C4-2B (cell line): ENCODE data around the gene FYCO1.

Experiments used
- H3K27ac ChIP-seq: fragments of 450-650 bp; 2 replicates; pipeline ENCODE4 v1.5.1; 2017
- CTCF ChIP-seq: fragments of 450-650 bp; conservative IDR thresholded peaks from 2 replicates; pipeline ENCODE4 v1.5.1; 2017; ENCODE audit warnings: mild to moderate bottlenecking
- ZFX ChIP-seq: fragments of 450-650 bp; IDR thresholded peaks from 2 replicates; pipeline ENCODE4 v1.6.1; 2017

The FYCO1 gene

GRCh38 chr3:45958321-45958791 is 37.3 kb downstream of the FYCO1 start:
- H3K27ac ChIP-seq: no peak overlapping the region
- no peak for TF ChIP-seq ZFX
- no peak for TF ChIP-seq CTCF

DNA sequence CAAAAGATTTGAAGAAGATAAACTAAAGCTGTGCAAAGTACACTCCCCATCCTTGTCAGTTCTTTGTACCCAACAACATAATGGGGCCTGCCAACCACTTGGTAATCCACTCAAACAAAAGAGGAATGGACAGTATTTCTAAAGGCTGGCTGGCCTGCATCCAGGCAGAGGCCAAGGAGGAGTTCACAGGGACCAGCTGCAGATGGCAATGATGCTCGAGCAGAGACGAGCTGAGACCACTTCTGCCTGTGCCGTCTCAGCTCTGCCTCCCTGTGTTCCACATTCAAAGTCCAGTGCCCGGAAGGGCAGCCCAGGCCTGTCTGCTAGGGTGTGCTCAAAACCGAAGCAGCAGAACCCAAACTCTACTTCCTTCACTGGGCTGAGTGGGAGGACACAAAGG is 38.0 kb downstream of the FYCO1 start:
- TF ChIP-seq ZFX (no peak), CTCF (no peak)
- H3K27ac ChIP-seq: no peak overlapping the region

DNA sequence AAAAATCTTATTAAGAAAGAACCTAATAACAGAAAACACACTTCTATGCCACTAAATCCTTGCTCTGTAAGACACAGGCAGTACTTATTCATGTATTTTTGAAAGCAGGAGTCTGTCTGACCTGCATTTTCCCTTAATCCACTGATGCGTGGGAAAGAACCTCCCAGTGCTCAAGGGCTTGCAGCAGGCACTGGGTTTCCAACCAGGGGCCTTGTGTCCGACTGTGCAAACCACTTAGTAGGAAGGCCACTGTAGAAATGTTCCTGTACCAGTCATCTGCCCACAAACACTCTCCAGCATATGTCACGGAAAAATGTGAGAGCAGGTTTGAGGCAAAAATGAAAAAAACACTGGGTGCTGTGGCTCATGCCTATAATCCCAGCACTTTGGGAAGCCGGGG is 39.9 kb downstream of the FYCO1 start:
- TF ChIP-seq ZFX: no peak
- H3K27ac ChIP-seq: no peak overlapping the region

GRCh38 chr3:45955017-45955647 is 40.5 kb downstream of the FYCO1 start:
- TF ChIP-seq CTCF: no peak
- no peak for TF ChIP-seq ZFX
- H3K27ac ChIP-seq: no peak overlapping the region

DNA sequence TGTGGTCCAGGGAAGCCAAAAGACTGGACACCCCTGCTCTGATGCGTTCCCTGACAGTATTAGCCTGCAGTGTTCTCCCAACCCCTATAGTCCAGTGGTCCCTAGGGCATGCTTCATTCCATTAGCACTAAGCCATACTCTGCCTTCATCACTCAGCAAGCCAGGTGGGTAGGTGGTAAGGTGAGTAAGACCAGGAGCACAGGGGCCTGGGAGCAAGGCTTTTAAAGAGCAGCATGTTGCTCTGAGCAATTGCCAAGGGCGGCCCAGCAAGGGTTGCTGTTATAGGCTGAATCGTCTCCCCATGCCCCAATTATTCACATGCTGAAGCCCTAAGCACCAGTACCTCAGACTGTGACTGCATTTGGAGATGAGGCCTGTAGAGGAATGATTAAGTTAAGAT is 41.3 kb downstream of the FYCO1 start:
- TF ChIP-seq ZFX (no peak), CTCF (no peak)
- no peak overlapping the region for H3K27ac ChIP-seq

- no peak overlapping the region for H3K27ac ChIP-seq
- no peak for TF ChIP-seq CTCF
Measured at GRCh38 chr3:45953536-45953935, 42.1 kb downstream of the FYCO1 start.

- no peak overlapping the region for H3K27ac ChIP-seq
- no peak for TF ChIP-seq CTCF
- TF ChIP-seq ZFX: no peak
Measured at GRCh38 chr3:45952456-45952855, 43.2 kb downstream of the FYCO1 start.

GRCh38 chr3:45951946-45952345 is 43.7 kb downstream of the FYCO1 start:
- H3K27ac ChIP-seq: no peak overlapping the region
- TF ChIP-seq ZFX: no peak
- no peak for TF ChIP-seq CTCF
